ENCODE results near the gene ARHGEF16. TPM values are rescaled to one million over a fixed set of nuclear protein-coding genes. Genes with fewer than 3 reads are reported as not detected.

The ARHGEF16 gene
- total and polyA plus RNA-seq, 8 donors, result 14.6 to 149 (median 39.2) TPM

- no peak overlapping the region for H3K4me3 ChIP-seq
- H3K9me3 ChIP-seq, result no peaks in the 10 kb centered on the region
- TF ChIP-seq POLR2AphosphoS5 (IDR thresholded peaks at IDR 0.05), result peak in 2 of 3 donors; percentile 56 to 70
- TF ChIP-seq POLR2A (IDR thresholded peaks at IDR 0.05), result no peak
- TF ChIP-seq CTCF (IDR thresholded peaks at IDR 0.05), result no peak
- 43 to 68% (median 49%) methylated on average over 21 to 23 of the region's 23 CpGs for WGBS, 5 donors
- H3K36me3 ChIP-seq, result peaks cover 0 to 21% (median 7%) of the 10 kb centered on the region in 4 donors
- peaks cover 45 to 69% (median 62%) of the 10 kb centered on the region in 4 donors for H3K4me1 ChIP-seq
- intact Hi-C loops (cut with DNase I; ENCODE audit: low total_unique reads), result no loop called here
- H3K27me3 ChIP-seq, result peaks cover 0 to 18% (median 0%) of the 10 kb centered on the region in 3 donors
- peak; percentile 89 to 90 for DNase-seq
- peak overlapping the region; percentile 69 to 93 (median 92) for H3K27ac ChIP-seq
These were observed 5.6 kb downstream of the ARHGEF16 start for GRCh38 chr1:3459940-3460671.

DNA sequence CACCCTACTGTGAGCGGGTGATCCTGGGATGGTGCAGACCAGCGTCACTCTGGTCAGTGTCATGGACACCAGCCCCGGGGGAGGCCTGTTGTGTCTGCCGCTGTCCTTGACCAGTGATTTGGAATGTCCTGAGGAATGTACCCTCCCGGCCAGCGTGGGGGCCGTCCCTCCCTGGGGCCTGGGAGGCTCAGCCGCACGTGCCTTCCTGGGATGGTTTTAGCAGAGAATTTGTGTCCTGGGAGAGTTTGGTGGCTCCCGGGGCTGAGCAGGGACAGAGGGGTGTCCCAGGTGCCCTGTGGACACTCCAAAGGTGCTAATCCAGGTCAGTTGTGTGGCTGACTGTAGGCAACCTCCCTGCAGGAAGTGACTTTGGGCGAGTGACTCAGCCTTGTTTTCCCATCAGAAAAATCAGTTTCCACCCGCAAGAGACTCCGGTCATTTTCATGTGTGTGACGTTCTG is 6.2 kb downstream of the ARHGEF16 start:
- Histone ChIP-seq H3K27me3 (peaks cover 0 to 12% (median 0%) of the 10 kb centered on the region in 3 donors), H3K4me3 (no peak overlapping the region), H3K36me3 (peaks cover 0 to 21% (median 7%) of the 10 kb centered on the region in 4 donors), H3K9me3 (no peaks in the 10 kb centered on the region), H3K27ac (peak overlapping the region; percentile 69 to 93 (median 92)), H3K4me1 (peaks cover 43 to 63% (median 56%) of the 10 kb centered on the region in 4 donors)
- 38 to 58% (median 46%) methylated on average over 14 of the region's 14 CpGs for WGBS, 5 donors
- intact Hi-C loops (cut with DNase I; ENCODE audit: low total_unique reads), result no loop called here
- peak in 1 of 2 donors; percentile 66 for DNase-seq
- no peak for TF ChIP-seq POLR2AphosphoS5 (IDR thresholded peaks at IDR 0.05)
- no peak for TF ChIP-seq EP300 (IDR thresholded peaks at IDR 0.05)
- no peak for TF ChIP-seq POLR2A (IDR thresholded peaks at IDR 0.05)
- TF ChIP-seq CTCF (IDR thresholded peaks at IDR 0.05), result no peak

DNA sequence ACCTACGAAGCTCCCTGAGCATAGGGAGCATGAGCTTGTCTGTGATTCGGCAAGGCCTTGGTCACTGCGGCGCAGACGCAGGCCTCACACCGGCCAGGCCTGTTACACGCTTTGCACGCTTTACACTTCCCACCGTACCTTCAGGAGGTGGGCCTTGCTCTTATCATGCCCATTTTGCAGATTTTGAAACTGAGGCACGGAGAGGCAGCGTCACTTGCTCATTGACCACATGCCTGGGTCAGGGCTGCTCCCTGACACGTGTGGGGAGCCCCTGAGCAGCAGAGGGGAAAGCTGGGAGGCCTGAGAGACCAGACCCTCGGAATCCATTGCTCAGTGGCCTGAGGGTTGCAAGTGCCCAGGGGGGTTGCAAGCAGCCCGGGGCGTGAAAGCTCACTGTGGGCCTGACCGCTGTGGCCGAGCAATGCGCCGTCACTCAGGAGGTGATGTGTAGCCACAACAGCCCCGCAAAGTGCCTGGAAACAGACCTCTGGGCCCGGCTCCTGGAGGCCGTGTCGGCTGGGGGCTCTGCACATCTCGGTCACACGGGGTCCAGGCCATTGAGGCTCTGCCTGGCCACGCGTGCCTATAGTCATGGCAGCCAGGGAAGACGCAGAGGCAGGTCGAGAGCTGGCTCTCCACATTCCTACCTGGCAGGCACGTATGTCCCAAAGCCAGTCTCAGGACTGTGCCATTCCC is 6.9 kb downstream of the ARHGEF16 start:
- Histone ChIP-seq H3K27me3 (peaks cover 0 to 6% (median 0%) of the 10 kb centered on the region in 3 donors), H3K4me1 (peaks cover 43 to 56% (median 50%) of the 10 kb centered on the region in 4 donors), H3K36me3 (peaks cover 0 to 21% (median 7%) of the 10 kb centered on the region in 4 donors), H3K4me3 (no peak overlapping the region), H3K9me3 (no peaks in the 10 kb centered on the region), H3K27ac (peak overlapping the region; percentile 69 to 93 (median 92))
- no peak for TF ChIP-seq POLR2A (IDR thresholded peaks at IDR 0.05)
- TF ChIP-seq CTCF (IDR thresholded peaks at IDR 0.05), result no peak
- TF ChIP-seq POLR2AphosphoS5 (IDR thresholded peaks at IDR 0.05), result no peak
- no peak for TF ChIP-seq EP300 (IDR thresholded peaks at IDR 0.05)
- 89 to 92% (median 91%) methylated on average over 15 to 30 of the region's 30 CpGs for WGBS, 5 donors
- intact Hi-C loops (cut with DNase I; ENCODE audit: low total_unique reads), result no loop called here
- DNase-seq, result no peak

- WGBS, 5 donors, result 78 to 91% (median 79%) methylated on average over 7 to 13 of the region's 13 CpGs
- intact Hi-C loops (cut with DNase I; ENCODE audit: low total_unique reads), result no loop called here
- Histone ChIP-seq H3K9me3 (no peaks in the 10 kb centered on the region), H3K36me3 (peaks cover 0 to 21% (median 7%) of the 10 kb centered on the region in 4 donors), H3K27me3 (peaks cover 0 to 6% (median 0%) of the 10 kb centered on the region in 3 donors), H3K4me1 (peaks cover 38 to 51% (median 44%) of the 10 kb centered on the region in 4 donors), H3K4me3 (no peak overlapping the region), H3K27ac (peak overlapping the region in 2 of 5 donors; percentile 92)
- no peak for DNase-seq
- TF ChIP-seq EP300 (IDR thresholded peaks at IDR 0.05), result no peak
- no peak for TF ChIP-seq POLR2AphosphoS5 (IDR thresholded peaks at IDR 0.05)
- no peak for TF ChIP-seq POLR2A (IDR thresholded peaks at IDR 0.05)
- TF ChIP-seq CTCF (IDR thresholded peaks at IDR 0.05), result no peak
These were observed 7.4 kb downstream of the ARHGEF16 start for GRCh38 chr1:3461934-3462275.
